Right lobe of liver (tissue), 4 donors: Measurements from ENCODE around the gene CCND3.

ENCODE experiments used
- CTCF ChIP-seq, 4 donors: fragments of 200-600 bp in 3 of 4; fragments of 450-650 bp in 1 of 4; IDR thresholded peaks; one replicate each; pipeline versions ENCODE4 v1.5.1 to v1.8.0; 2016 to 2022; ENCODE audit warnings: antibody characterized with exemption in 4 of 4, mild to moderate bottlenecking in 2 of 4
- POLR2A ChIP-seq: fragments of 450-650 bp; IDR thresholded peaks from one replicate; pipeline ENCODE4 v1.6.1; 2017; ENCODE audit warnings: antibody characterized with exemption, mild to moderate bottlenecking
- donor health status: DM: no; HTN: no; CAD: no.
- donor health status: DM: no; HTN: no; CAD: no.
- donor health status: DM: no; HTN: yes; CAD: no.

GRCh38 chr6:41909727-41910126 lies 31.9 kb downstream of the CCND3 start:
- TF ChIP-seq CTCF (IDR thresholded peaks at IDR 0.05) (no peak), POLR2A (no peak)
